ENCODE measurements around the gene MKNK2. TPM values are rescaled to one million over a fixed set of nuclear protein-coding genes. Genes with fewer than 3 reads are reported as not detected.

MKNK2 gene
- total and polyA plus RNA-seq, 2 of the 13 experiments (the other 11 are each of a cell fraction or from before 2014, with no cell fraction given), result 44.9 to 112 TPM

- TF ChIP-seq MLXIP (CRISPR knock-in tag; IDR thresholded peaks at IDR 0.05; ENCODE audit: borderline replicate concordance) (no peak), NR3C1 (CRISPR knock-in tag; IDR thresholded peaks at IDR 0.05) (no peak), AGO2 (optimal IDR thresholded peaks at IDR 0.05; ENCODE audit: low read depth, low read length) (no peak), ZFX (CRISPR knock-in tag; IDR thresholded peaks at IDR 0.05; ENCODE audit: low read depth) (peak; percentile 76), FOSL1 (CRISPR knock-in tag; IDR thresholded peaks at IDR 0.05; ENCODE audit: borderline replicate concordance) (no peak), ZNF768 (CRISPR knock-in tag; IDR thresholded peaks at IDR 0.05) (peak; percentile 21; the same call in 1 of the 2 replicates), MATR3 (CRISPR knock-in tag; IDR thresholded peaks at IDR 0.05) (no peak), ZFP62 (CRISPR knock-in tag; IDR thresholded peaks at IDR 0.05) (no peak), FOXC1 (CRISPR knock-in tag; IDR thresholded peaks at IDR 0.05; ENCODE audit: borderline replicate concordance) (peak; percentile 68; the same call in 1 of the 2 replicates), STAT6 (CRISPR knock-in tag; IDR thresholded peaks at IDR 0.05; ENCODE audit: borderline replicate concordance) (no peak), ZBTB43 (CRISPR knock-in tag; conservative IDR thresholded peaks at IDR 0.05) (no peak), IKZF5 (CRISPR knock-in tag; IDR thresholded peaks at IDR 0.05) (0 out of 2 replicates have a peak, but pooled peaks have one; percentile 29), ZNF574 (CRISPR knock-in tag; IDR thresholded peaks at IDR 0.05) (peak; percentile 44), GABPB1 (CRISPR knock-in tag; IDR thresholded peaks at IDR 0.05) (peak; percentile 29; the same call in 1 of the 2 replicates), GFI1 (CRISPR knock-in tag; IDR thresholded peaks at IDR 0.05; ENCODE audit: borderline replicate concordance) (peak; percentile 59; the same call in 1 of the 2 replicates), ZFP41 (CRISPR knock-in tag; IDR thresholded peaks at IDR 0.05; ENCODE audit: borderline replicate concordance) (no peak), IKZF1 (IDR thresholded peaks at IDR 0.05) (no peak)
These were observed 13.9 kb upstream of the MKNK2 start (continued) for GRCh38 chr19:2064788-2065524.

Data from HepG2 (cell line).